Endodermal cell (in vitro differentiated cells): ENCODE results near the gene PYGL. TPM values are rescaled to one million over a fixed set of nuclear protein-coding genes. Genes with fewer than 3 reads are reported as not detected.

Source experiments
- DNase-seq: peaks from one replicate; pipeline ENCODE4 v3.0.0-alpha.2; 2017
- H3K27ac ChIP-seq: 2 replicates; pipeline ENCODE4 v1.5.1; 2013; ENCODE audit warnings: mild to moderate bottlenecking, low read depth, low read length, moderate library complexity
- H3K27me3 ChIP-seq: 2 replicates; pipeline ENCODE4 v1.6.1; 2013; ENCODE audit warnings: mild to moderate bottlenecking, low read length, moderate library complexity; ENCODE audit not compliant: insufficient read depth, control insufficient read depth, poor library complexity, severe bottlenecking
- H3K36me3 ChIP-seq: 2 replicates; pipeline ENCODE4 v1.7.0; 2013; ENCODE audit warnings: mild to moderate bottlenecking, low read length, moderate library complexity; ENCODE audit not compliant: control insufficient read depth, insufficient read depth
- H3K4me1 ChIP-seq: one replicate; pipeline ENCODE4 v1.7.0; 2013; ENCODE audit warnings: low read length; ENCODE audit not compliant: control insufficient read depth, insufficient read depth
- H3K4me3 ChIP-seq: 2 replicates; pipeline ENCODE4 v1.5.1; 2013; ENCODE audit warnings: mild to moderate bottlenecking, low read length, moderate library complexity
- H3K9ac ChIP-seq: 2 replicates; pipeline ENCODE4 v1.6.1; 2013; ENCODE audit warnings: mild to moderate bottlenecking, low read length, moderate library complexity; ENCODE audit not compliant: poor library complexity, severe bottlenecking; ENCODE audit errors: extremely low read depth
- H3K9me3 ChIP-seq: 2 replicates; pipeline ENCODE4 v1.6.1; 2013; ENCODE audit warnings: mild to moderate bottlenecking, low read length, moderate library complexity; ENCODE audit not compliant: control insufficient read depth
- H3K27ac Mint-ChIP-seq: 2 replicates; pipeline ENCODE4 v1.8.0; 2020; ENCODE audit warnings: mixed read lengths
- H3K27me3 Mint-ChIP-seq: 2 replicates; pipeline ENCODE4 v1.8.0; 2021; ENCODE audit warnings: mild to moderate bottlenecking, mixed read lengths; ENCODE audit not compliant: insufficient read depth
- H3K36me3 Mint-ChIP-seq: 2 replicates; pipeline ENCODE4 v1.8.0; 2020; ENCODE audit warnings: low read depth, mixed read lengths
- H3K4me1 Mint-ChIP-seq: 2 replicates; pipeline ENCODE4 v1.8.0; 2020; ENCODE audit warnings: mixed read lengths
- H3K4me3 Mint-ChIP-seq: 2 replicates; pipeline ENCODE4 v1.8.0; 2020; ENCODE audit warnings: mild to moderate bottlenecking, moderate library complexity, mixed read lengths
- H3K9me3 Mint-ChIP-seq: 2 replicates; pipeline ENCODE4 v1.8.0; 2020; ENCODE audit warnings: mild to moderate bottlenecking, mixed read lengths
- WGBS, 2 experiments: methylation state at CpG; one replicate each; pipeline versions ENCODE4 v1.1.5 to v1.1.7; 2013; ENCODE audit warnings: missing lambda C conversion rate in 2 of 2, mixed read lengths in 1 of 2; ENCODE audit not compliant: insufficient coverage in 1 of 2, insufficient read length in 1 of 2; 5-methylcytosine and 5-hydroxymethylcytosine counted together
- total RNA-seq, 2 donors: library from RNA; stranded (reverse); fragmentation: NEBNext Ultra II Directional in 1 of 2; extraction: Animal tissue kit (Norgen Biotek cat#: 25700) in 1 of 2; gene quantifications; 2 replicates in 1 of 2; 3 replicates in 1 of 2; pipeline ENCODE4 v1.2.1, GENCODE V29; 2021
- TF ChIP-seq, protein P1 (sequence below): fragments of 200-600 bp; sonication (generic); conservative IDR thresholded peaks from 2 replicates; pipeline ENCODE4 v1.5.0; 2021; ENCODE audit warnings: antibody characterized with exemption, mild to moderate bottlenecking

The PYGL gene
- total RNA-seq, 2 donors from 2014 or later: 38.1 to 41.5 TPM

DNA sequence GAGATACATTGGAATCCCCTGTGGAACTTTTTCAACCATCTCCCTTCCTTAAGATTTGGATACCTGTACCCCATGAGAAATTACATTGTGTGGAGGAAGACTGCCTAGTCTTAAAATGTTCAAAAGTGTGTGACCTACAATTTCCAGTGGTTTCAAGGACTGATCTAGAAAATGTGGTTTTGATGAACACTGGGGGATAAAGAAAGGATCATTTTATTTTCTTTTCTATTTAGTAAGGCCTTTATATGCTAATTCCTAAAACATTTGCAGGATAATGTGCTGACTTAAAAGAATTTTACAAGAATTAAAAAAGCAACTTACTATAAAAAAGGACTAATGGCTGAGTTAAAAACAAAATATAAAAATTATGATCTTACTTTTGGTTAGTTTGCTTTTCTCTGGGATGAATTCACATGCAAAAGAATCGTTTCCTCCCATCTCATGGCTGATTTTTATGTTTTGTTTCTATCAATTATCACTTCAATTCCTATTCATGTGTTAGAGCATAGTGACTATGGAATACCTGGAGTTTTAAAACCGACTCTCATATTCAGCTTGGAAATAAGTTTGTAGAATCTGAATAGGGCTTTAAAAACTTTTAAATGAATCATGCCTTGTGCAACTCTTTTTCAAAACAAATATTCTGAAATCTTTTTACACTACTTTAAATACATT is 39.9 kb upstream of the PYGL start:
- Mint-ChIP-seq H3K27me3 (peaks cover 6% of the 10 kb centered on the region), H3K27ac (no peak overlapping the region), H3K9me3 (no peaks in the 10 kb centered on the region), H3K4me1 (peaks cover 6% of the 10 kb centered on the region), H3K36me3 (no peaks in the 10 kb centered on the region), H3K4me3 (no peak overlapping the region)
- no peak overlapping the region for H3K9ac ChIP-seq
- H3K36me3 ChIP-seq: no peaks in the 10 kb centered on the region
- no peak overlapping the region for H3K27ac ChIP-seq
- TF ChIP-seq, protein P1, sequence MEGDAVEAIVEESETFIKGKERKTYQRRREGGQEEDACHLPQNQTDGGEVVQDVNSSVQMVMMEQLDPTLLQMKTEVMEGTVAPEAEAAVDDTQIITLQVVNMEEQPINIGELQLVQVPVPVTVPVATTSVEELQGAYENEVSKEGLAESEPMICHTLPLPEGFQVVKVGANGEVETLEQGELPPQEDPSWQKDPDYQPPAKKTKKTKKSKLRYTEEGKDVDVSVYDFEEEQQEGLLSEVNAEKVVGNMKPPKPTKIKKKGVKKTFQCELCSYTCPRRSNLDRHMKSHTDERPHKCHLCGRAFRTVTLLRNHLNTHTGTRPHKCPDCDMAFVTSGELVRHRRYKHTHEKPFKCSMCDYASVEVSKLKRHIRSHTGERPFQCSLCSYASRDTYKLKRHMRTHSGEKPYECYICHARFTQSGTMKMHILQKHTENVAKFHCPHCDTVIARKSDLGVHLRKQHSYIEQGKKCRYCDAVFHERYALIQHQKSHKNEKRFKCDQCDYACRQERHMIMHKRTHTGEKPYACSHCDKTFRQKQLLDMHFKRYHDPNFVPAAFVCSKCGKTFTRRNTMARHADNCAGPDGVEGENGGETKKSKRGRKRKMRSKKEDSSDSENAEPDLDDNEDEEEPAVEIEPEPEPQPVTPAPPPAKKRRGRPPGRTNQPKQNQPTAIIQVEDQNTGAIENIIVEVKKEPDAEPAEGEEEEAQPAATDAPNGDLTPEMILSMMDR: no peak
- H3K4me1 ChIP-seq: no peaks in the 10 kb centered on the region
- H3K9me3 ChIP-seq: no peaks in the 10 kb centered on the region
- 83% methylated on average over 1 of the region's 2 CpGs; no CpG with 5 or more reads in 1 of the 2 experiments for WGBS, 2 experiments
- H3K4me3 ChIP-seq: no peak overlapping the region
- H3K27me3 ChIP-seq: no peaks in the 10 kb centered on the region
- DNase-seq: no peak

DNA sequence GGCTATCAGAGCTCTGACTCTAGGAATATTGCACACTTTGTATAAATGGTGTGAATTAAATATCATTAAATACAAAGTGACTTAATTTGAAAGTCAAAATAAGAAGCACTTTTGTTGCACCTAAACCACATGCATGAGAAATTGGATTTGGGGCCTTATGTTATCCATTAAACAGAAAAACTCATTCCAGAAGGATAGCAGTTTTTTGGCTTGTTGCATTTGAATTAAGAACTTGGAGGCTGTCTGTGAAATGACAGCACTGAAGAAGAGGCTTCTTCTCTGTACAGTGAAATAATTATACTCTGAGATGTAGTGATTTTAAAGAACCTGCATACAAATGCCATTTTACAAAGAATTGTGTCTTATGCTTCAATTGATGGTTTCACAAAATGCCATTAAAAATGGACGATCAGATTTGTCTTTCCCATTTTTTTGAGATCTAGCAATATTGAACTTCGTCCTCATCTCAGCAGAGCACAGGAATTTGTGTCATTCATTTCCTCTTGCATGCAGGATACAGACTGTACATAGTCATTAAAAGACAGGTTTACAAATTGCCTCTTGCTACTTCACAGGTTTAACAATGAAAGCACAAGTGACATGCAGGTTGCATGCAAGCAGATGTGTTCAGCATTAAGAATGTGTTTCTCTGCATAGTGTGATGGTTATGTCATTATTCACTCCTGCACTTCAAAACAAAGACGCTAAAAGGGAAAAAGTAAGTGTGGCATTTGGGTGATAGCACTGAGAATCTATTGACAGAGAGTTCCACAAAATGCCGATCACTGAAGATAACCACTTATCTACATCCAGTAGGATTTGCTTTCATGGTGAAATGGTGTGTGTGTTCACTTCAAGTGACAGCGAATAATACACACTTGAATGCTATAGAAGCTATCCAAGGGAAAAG is 35.9 kb upstream of the PYGL start:
- H3K27me3 Mint-ChIP-seq: peaks cover 4% of the 10 kb centered on the region
- H3K4me3 ChIP-seq: no peak overlapping the region
- TF ChIP-seq, protein P1: no peak
- peaks cover 4% of the 10 kb centered on the region for H3K4me1 Mint-ChIP-seq
- no peaks in the 10 kb centered on the region for H3K27me3 ChIP-seq
- H3K36me3 ChIP-seq: no peaks in the 10 kb centered on the region
- 78 to 89% methylated on average over 3 to 5 of the region's 5 CpGs for WGBS, 2 experiments
- H3K27ac Mint-ChIP-seq: no peak overlapping the region
- no peak overlapping the region for H3K9ac ChIP-seq
- no peak overlapping the region for H3K27ac ChIP-seq
- H3K9me3 ChIP-seq: no peaks in the 10 kb centered on the region
- DNase-seq: no peak
- H3K9me3 Mint-ChIP-seq: no peaks in the 10 kb centered on the region
- H3K36me3 Mint-ChIP-seq: no peaks in the 10 kb centered on the region
- no peak overlapping the region for H3K4me3 Mint-ChIP-seq
- H3K4me1 ChIP-seq: peaks cover 6% of the 10 kb centered on the region

DNA sequence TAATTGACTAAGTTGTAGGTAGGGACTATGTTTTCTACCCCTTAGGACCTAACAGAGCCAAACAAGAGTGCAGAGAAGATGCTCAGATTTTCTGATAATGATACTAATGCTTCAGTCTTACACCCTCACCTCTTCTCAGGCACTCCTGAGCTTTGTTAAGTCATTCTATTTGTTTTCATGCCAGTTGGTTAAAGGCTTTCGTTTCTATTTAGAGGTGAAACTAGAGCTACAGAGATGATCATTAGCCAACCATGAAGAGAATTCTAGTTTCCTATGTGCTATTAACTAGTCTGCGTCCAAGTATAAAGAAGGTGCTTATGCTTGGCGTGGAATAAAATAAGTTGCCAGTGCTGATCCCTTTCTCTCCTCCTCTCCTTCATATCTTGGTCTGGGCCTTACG is 34.6 kb upstream of the PYGL start:
- DNase-seq: no peak
- Histone ChIP-seq H3K4me1 (peaks cover 6% of the 10 kb centered on the region), H3K4me3 (no peak overlapping the region), H3K9me3 (no peaks in the 10 kb centered on the region), H3K27ac (no peak overlapping the region), H3K9ac (no peak overlapping the region), H3K27me3 (no peaks in the 10 kb centered on the region), H3K36me3 (no peaks in the 10 kb centered on the region)
- Mint-ChIP-seq H3K4me3 (no peak overlapping the region), H3K27me3 (peaks cover 4% of the 10 kb centered on the region), H3K4me1 (peaks cover 4% of the 10 kb centered on the region), H3K9me3 (no peaks in the 10 kb centered on the region), H3K36me3 (no peaks in the 10 kb centered on the region), H3K27ac (no peak overlapping the region)
- 95 to 100% methylated on average over 2 to 4 of the region's 4 CpGs for WGBS, 2 experiments
- TF ChIP-seq, protein P1: no peak
